Uterus (tissue), 2 donors: Measurements from ENCODE around the gene INPP5A.

Source experiments
- CTCF ChIP-seq, 4 experiments: fragments of 200-600 bp in 2 of 4; fragments of 450-650 bp in 2 of 4; sonication (generic) in 2 of 4; IDR thresholded peaks; one replicate each; pipeline ENCODE4 v1.5.1; 2016 to 2019; ENCODE audit warnings: antibody characterized with exemption in 4 of 4, mild to moderate bottlenecking in 2 of 4, moderate library complexity in 1 of 4
- POLR2A ChIP-seq, 2 donors: fragments of 450-650 bp; IDR thresholded peaks; one replicate each; pipeline ENCODE4 v1.6.1; 2016; ENCODE audit warnings: antibody characterized with exemption in 2 of 2, mild to moderate bottlenecking in 1 of 2, moderate library complexity in 1 of 2

GRCh38 chr10:132776186-132776585 is 238.6 kb downstream of the INPP5A start:
- TF ChIP-seq CTCF (IDR thresholded peaks at IDR 0.05) (no peak), POLR2A (IDR thresholded peaks at IDR 0.05) (no peak)
